Endothelial cell of hepatic sinusoid (primary cell): ENCODE results near the gene ITGAE.
"Not testable (repeated sequence)": the region's sequence is repeated elsewhere in the genome, so short reads cannot be mapped to it uniquely, and the experiment has no call there.

Source experiments
- in situ Hi-C: cut with HindIII; loops from 2 replicates; pipeline ENCODE4 v1.10.0; 2017; ENCODE audit warnings: low sequenced_read_pairs

The ITGAE gene

DNA sequence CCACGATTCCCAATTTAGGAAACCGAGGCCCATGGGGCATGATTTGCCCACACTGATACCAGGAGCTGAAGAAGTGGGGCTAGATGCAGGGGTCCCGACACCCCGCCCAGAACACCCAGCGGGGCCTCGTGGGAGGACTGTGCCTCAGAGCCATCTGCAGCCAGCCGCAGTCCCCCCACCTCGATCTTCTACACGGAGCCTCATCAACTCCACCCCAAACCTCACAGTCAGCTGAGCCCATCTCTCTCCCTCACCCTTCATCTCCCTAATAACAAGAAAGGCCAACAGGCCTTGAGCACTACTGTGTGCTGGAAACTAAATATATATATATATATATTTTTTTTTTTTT, 4.2 kb downstream of the ITGAE start:
- in situ Hi-C loops, result no loop called here

DNA sequence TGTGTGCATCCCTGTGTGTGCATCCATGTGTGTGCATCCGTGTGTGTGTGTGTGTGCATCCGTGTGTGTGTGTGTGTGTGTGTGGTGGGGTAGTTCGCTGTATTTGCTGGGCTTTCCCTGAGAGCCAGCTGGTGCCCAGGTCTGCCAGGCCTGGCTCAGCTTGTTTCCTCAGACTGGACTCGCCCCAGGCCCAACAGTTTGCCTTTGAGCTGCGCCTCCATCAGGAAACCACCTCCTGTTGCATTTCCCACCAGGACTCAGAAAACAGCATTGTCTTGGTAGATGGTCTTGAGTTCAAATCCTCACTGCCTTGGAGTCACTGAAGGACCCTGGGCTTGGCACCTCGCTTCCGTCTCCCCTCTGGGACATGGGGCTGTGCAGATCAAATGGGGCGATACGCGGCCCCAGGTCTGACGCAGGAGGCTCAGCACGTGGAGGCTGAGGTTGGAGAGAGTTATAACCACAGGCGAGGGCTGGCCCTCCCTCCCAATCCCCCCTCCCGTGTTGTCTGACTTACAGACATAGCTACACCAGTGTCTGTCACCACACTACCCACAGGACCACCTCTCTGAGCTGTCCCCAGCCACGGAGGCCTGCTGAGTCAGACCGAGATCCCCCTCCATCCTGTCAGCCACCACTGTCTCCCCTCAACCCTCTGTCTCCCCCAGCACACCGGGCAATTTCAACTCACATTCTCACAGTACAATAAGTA, 4.7 kb downstream of the ITGAE start:
- in situ Hi-C loops, result no loop called here

DNA sequence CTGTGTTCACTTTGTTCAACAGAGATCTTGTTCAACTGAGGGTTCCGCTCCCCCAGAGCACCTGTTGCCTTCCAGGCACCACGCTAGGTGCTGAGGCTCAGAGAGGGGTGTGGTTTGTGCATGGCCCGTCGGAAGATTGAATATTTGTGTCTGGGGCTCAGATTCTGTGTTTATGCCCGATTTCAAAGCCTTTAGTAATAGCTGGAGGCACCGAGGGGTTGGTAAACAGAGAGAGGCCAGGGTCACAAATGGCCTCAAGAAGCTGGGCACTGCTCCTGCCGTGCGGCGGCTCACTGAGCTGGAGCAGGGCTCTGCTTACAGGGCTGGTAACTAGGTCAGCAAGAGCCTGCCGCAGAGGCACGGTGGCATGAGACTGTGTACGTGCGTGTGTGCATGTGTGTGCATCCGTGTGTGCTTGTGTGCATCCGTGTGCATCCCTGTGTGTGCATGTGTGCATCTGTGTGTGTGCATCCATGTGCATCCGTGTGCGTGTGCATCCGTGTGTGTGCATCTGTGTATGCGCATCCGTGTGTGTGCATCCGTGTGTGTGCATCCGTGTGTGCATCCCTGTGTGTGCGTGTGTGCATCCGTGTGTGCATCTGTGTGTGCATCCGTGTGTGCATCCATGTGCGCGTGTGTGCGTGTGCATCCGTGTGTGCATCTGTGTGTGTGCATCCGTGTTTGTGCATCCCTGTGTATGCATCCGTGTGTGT, 5.4 kb downstream of the ITGAE start:
- in situ Hi-C loops, result no loop called here

DNA sequence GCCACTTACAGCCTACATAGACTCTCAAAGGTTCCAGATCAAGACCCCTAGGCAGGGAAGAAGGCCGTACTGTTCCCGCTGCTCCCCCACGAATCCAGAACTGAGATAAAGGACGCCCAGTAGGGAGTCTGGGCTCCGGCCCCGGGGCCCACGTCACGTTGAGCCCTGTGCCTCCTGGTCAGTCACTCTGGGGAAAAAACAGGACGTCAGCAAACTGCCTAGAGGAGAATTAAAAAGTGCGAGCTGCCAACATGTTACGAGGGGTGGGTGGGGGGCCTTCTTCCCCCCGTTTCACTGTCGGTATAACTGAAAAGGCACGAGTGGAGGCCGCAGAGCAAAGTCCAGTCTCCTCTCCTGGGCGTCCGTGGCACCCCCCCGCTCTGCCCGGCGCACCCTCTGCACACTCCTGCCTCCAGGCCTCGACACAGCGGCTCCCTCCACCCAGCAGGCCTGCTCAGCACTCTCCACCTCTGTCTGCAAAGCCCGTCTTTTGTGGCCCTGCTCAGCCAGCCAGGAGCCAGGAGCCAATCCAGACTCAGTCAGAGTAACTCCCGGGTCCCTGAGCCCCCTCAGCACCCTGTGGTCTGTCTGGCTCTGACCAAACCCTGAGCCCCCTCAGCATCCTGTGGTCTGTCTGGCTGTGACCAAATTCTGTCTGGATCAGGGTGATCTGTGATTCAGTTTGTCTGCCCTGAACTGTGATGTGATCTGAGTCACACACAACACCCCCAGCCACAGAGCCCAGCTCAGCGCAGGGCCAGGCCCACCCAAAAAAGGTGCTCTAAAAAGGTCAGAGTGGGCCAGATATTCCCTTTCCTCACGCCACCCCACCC, 6.2 kb downstream of the ITGAE start:
- in situ Hi-C loops, result no loop called here

DNA sequence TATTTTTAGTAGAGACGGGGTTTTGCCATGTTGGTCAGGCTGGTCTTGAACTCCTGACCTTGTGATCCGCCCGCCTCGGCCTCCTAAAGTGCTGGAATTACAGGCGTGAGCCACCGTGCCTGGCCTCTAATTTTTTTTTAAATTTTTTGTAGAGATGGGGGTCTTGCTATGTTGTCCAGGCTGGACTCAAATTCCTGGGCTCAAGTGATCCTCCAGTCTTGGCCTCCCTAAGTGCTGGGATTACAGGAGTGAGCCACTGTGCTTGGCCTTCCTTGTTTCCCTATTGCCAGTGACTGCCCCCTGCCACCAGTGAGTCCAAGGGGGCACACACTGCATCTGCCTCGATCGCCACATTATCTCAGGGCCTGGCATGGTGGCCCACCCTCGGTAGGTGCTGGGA, 6.8 kb downstream of the ITGAE start:
- in situ Hi-C loops, result not testable (repeated sequence)

DNA sequence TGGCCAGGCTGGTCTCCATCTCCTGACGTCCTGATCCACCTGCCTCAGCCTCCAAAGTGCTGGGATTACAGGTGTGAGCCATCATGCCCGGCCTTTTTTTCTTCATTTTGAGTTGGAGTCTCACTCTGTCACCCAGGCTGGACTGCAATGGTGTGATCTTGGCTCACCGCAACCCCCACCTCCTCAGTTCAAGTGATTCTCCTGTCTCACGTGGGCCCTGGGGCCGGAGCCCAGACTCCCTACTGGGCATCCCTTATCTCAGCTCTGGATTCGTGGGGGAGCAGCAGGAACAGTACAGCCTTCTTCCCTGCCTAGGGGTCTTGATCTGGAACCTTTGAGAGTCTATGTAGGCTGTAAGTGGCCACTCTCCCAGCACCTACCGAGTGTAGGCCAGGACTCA, 7.7 kb downstream of the ITGAE start:
- in situ Hi-C loops, result not testable (repeated sequence)

DNA sequence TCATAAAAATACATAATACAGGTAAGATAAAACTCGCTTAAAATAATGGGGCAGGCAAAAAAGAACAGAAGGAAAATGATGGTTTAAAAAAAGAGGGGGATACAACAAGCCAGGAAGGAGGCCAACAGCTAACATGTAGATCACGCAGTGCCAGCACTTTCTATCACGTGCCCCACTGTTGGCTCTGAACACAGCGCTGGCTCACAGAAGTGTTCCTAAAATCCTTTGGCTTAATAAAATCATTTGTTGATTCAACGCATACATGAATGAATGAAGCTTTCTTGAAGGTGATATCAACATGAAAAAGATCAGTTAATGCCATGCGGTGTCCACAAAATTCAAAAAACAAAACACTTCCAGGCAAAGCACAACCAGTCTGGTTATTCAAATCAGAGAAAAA, 8.5 kb downstream of the ITGAE start:
- in situ Hi-C loops, result no loop called here

DNA sequence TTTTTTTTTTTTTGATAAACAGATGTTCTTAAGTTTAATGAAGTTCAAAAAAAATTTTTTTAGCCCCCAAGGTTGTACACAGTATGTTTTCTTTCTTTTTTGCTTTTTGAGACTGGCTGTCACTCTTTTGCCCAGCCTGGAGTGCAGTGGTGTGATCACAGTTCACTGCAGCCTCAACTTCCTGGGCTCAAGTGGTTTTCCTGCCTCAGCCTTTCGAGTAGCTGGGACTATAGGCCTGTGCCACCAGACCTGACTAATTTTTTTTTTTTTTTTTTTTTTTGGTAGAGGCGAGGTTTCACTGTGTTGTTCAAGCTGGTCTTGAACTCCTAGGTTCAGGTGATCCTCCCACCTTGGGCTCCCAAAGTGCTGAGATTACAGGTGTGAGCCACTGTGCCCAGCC, 12.8 kb downstream of the ITGAE start:
- in situ Hi-C loops, result no loop called here

DNA sequence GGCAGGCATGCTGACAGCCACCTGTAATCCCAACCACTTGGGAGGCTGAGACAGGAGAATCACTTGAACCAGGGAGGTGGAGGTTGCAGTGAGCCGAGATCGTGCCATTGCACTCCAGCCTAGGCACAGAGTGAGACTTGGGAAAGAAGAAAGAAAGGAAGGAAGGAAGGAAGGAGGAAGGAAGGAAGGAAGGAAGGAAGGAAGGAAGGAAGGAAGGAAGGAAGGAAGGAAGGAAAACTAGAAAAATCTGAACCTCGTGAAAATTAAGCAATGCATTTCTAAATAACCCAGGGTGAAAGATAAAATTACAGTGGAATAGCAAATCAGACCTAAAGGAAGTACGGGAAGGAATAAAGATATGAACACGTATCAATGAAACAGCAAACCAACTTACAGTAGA, 15.7 kb downstream of the ITGAE start:
- in situ Hi-C loops, result not testable (repeated sequence)

DNA sequence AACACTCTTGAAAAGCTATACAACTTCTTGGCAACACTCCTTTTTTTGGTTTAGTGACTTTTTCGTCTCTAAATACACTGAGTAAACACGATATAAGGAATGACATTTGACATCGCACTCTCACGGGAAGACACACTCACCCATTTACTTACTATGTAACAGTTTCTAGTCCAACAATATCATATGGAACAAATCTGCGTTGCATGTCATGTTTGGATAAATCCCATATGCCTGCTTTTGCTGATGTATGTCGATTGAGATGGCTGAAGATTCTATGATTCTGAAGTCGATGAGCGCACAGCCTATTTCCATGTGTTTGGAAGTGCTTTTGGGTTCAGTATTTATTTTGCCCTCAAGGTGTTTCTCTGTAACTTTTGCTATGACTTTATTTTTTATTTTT, 18.2 kb downstream of the ITGAE start:
- in situ Hi-C loops, result no loop called here

DNA sequence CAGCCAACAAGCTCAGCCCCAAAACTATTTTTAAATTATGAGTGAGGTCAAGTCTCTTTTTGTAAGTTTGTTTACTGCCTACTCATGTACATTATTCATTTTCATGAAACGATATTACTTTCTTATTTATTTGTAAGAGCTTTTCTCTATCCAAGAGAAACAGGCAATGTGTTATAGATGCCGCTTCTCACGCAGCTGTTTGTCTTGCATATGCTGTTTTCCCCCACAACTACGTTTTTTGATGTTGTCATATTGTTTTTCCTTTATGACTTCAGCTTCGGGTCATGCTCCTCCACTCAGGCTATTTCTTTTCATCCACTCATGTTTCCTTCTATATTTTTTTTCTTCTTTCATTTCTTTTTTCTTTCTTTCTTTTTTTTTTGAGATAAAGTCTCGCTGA, 20.0 kb downstream of the ITGAE start:
- in situ Hi-C loops, result no loop called here

DNA sequence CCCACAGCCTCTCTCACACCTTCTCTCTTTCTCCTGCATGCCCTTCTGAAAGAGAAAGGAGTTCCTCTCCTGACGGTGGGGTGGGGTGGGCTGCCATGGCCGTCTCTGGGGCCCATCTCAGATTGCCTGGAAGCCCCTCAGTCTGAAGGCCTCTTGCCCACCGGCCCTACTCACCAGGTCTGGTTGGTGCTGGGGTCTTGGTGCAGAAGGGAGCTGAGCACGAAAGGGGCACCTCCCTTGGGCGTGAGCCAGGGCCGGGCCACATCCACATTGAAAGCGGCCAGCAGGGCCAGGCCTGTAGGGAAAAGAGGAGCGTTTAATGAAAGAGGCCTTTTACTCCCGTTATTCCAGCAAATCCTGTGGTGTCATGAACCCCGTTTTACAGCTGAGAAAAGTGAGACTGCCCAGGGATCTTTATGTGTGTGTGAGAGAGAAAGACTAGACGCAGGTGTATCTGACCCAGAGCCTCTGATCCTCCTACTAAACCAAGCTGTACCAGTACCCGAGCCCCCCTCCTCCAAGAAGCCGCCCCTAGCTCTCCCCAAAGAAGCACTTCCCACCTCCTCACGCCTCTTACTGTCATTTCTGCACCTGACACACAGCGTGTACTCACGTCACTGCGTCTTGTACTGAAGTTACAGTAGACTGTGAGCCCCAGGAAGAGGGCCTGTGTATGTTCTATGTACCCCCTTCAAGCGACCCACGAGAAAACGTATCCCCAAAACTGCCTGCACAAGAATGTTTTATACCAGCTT, 23.4 kb downstream of the ITGAE start:
- in situ Hi-C loops, result no loop called here

DNA sequence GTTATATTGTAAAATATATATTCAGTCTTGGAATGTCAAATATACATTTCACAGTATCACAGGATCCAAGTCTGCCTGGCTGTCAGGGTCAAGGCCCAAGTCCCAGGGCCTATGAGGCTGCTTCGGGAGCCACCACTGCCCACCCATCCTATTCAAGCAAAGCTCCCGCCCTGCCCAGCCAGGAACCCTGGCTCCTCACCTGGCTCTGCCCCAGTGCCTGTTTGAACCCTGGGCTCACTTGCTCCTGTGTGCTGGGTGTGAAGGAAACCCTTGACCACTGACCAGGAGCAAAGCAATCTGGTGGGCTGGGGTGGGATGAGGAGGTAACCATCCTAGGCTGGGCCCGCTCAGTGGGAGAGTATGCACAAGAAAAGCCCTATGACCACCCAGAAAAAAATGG, 27.0 kb downstream of the ITGAE start:
- in situ Hi-C loops, result no loop called here

DNA sequence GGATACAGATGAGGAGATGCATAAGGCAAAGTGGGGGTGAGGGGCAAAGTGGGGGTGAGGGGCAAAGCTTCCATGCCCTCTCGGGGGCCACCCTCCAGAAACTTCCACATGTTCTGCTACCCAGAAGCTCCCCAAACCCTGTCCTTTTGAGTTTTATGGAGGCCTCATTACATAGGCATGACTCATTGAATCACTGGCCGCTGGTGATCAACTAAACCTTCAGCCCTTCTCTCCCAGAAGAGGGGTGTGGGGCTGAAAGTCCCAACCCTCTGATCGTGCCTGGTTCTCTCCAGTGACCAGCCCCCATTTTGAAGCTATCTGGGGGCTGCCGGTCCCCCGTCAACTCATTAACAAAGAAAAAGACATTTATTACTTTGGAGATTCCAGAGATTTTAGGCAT, 27.5 kb downstream of the ITGAE start:
- in situ Hi-C loops, result no loop called here

DNA sequence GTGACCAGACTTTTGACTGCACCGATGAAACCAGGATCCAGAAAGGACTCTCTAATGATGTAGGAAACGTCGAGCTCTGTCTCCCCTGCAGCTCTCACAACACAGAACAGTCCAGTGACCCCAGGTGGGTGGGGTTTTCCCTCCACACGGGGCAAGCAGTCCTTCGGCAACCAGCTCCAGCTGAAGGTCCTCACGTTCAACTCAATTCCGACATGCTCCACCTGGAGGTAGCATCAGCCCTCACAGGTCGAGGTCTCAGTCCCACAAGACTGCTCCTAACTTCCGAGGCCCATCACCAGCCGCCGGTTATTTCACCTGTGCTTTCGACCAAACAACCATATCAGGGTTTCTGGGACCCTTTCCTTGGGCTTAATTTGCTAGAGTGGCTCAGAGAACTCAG, 28.2 kb downstream of the ITGAE start:
- in situ Hi-C loops, result no loop called here

DNA sequence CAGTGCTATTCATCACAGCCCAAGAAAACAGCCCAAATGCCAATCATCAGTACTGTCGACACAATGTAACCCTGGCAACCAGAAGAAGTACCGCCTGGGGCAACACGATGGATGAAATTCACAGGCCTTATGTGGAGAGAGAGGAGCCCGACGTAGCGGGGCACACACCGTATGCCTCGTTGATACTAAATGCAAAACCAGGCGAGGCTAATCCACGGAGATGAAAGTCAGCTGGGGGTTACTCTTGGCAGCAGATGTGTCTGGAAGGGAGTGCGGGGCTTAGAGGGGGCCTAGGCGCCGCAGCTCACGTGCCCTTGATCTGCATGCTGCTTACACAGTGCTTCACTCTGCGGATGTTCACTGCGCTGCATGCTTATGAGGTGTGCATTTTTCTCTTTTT, 29.8 kb downstream of the ITGAE start:
- in situ Hi-C loops, result no loop called here

DNA sequence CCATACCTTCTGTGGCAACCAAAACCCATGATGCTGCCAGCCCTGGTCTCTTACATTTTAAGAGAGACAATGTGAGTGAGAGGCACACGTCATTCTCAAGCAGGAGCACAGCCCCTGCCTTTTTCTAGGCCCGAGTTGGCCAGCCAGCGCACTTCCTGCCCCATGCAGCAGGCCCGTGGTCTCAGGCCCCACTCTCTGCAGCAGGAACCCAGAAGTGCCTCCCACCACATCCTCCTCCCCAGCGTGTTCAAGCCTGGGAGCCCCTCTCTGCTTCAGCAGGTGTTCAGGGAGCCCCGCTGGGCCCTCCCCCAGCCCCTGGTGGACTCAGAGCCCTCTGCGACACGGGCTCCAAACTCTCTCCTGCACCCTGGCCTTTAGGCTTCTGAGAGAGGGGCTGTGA, 30.5 kb downstream of the ITGAE start:
- in situ Hi-C loops, result no loop called here

DNA sequence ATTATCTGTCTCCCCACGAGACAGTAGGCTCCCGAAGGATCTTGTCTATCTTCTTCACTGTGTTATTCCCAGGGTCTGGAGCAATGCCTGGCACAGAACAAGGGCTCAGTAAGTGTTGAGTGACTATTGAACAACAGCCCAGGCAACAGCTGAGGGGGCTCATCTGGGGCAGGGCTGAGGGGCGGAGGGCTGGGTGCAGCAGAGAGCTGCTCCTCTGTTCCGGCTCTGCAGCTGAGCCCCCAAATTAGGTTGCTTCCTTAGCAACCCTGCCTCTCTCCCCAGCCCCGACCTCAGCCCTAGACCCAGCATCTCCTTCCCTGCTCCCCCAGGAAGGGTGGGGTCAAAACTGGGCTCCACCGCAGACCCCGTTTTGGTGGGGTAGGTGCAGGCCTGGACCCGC, 32.2 kb downstream of the ITGAE start:
- in situ Hi-C loops, result loop anchor here (5.0 to 10.0 kb wide), 2 partner anchors 74 to 84 kb away; partner anchors contain the start of gene P2RX5

DNA sequence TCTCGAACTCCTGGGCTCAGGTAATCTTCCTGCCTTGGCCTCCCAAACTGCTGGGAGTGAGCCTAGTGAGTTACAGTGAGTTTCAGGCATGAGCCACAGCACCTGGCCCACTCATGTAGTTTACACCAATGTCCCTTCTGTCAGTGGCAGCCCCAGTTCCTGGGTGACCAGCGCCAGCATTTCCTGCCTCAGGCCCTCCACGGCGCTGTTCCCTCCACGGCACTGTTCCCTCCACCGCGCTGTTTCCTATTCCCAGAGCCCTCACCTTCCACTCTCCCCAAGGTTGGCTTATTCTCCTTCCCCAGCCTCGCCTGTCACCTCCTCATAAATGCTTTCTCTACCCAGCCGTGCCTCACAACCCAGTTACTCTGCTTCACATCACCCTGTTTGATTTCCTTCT, 32.6 kb downstream of the ITGAE start:
- in situ Hi-C loops, result loop anchor here (5.0 to 10.0 kb wide), 2 partner anchors 74 to 84 kb away; partner anchors contain the start of gene P2RX5

DNA sequence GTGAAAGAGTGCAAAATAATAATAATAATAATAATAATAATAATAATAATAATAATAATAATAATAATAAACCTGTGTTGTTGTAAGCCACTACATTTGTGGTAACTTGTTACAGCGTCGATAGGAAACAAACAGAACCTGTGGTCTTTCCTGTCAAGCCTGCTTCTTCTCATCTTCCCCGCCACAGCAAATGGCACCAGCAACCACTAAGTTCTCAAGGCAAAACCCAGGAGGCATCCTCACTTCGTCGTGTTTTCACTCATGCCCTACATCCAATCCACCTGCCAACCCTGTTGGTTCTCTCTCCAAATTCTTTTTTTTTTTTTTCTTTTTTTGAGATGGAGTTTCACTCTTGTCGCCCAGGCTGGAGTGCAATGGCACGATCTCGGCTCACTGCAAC, 34.2 kb downstream of the ITGAE start:
- in situ Hi-C loops, result loop anchor here (5.0 to 10.0 kb wide), 2 partner anchors 72 to 86 kb away; partner anchors contain the start of gene P2RX5

DNA sequence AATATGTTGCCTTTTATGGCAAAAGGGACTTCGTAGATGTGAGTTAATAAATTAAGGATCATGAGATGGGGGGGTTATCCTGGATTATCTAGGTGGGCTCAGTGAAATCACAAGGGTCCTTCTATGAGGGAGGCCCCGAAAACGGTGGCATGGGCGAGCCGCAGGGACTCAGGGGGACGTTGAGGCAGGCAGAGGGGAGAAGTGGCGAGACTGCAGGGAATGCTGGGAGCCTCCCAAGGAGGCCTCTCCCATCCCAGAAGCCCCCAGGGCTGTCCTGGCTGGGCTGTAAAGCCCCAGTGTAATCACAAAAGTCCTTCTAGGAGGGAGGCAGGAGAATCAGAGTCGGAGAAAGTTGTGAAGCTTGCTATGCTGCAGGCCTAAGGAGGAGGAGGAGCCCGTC, 35.0 kb downstream of the ITGAE start:
- in situ Hi-C loops, result loop anchor here (5.0 to 10.0 kb wide), 2 partner anchors 71 to 86 kb away; partner anchors contain the start of gene P2RX5
